Breast epithelium (tissue), 3 donors: ENCODE data around the gene MBP.

ENCODE experiments used
- CTCF ChIP-seq, 3 donors: fragments of 450-650 bp; IDR thresholded peaks; one replicate each; pipeline ENCODE4 v1.5.1; 2016 to 2017; ENCODE audit warnings: antibody characterized with exemption in 3 of 3, mild to moderate bottlenecking in 3 of 3, moderate library complexity in 3 of 3
- POLR2A ChIP-seq: fragments of 450-650 bp; IDR thresholded peaks from one replicate; pipeline ENCODE4 v1.6.1; 2016; ENCODE audit warnings: antibody characterized with exemption, mild to moderate bottlenecking, moderate library complexity

DNA sequence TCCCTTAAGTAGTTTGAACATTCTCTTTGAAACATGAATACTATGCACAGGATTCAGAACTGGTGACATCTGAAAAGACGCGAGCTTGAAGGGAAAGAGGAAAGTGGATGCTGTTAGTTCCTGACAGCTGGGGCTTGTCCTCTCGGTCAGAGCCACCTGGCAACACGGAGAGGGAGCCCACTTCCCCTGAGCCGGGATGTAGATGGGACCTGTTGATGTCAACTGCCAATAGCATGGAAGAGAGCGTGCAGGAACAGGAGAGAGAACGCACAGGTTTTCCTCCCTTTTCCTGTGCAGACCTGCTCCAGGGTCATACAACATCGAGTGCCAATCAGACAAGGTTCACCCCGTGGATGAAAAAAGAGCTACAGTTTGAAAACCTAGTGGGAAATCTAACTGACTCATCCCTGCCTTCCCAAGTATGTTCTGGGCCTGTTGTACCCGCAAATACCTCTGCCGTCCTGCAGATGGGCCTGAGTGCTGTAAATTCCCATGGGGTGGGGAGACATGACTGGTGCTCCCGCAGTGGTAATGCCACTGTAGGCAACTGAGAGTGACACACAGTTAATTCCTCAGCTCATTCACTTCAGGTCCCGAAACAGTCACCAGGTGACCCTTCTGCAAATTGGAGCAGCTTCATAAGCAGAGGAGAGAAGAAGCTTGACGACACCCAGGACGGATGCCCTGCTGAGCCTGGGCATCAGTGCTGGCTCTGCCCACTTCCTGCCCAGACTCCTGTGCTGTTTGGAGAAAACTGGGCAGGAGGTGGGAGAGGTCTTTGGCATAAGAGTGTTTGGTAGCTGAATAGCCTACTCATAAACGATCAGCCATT, 13.9 kb upstream of the MBP start:
- TF ChIP-seq CTCF (IDR thresholded peaks at IDR 0.05) (no peak), POLR2A (no peak)
